Stimulated activated CD4-positive, alpha-beta T cell treated with anti-CD3 and anti-CD28 coated beads, Interleukin-4, amount 100 ng/mL, for 4 hours (primary cell): ENCODE results near the gene POLD2.

Source experiments
- DNase-seq, 2 experiments: peaks; one replicate each; pipeline ENCODE4 v3.0.0-alpha.2; 2020

Gene POLD2

GRCh38 chr7:44101303-44101965, 21.9 kb downstream of the POLD2 start:
- DNase-seq, result no peak

- no peak for DNase-seq
Observed at GRCh38 chr7:44100458-44101302, 22.7 kb downstream of the POLD2 start.

DNA sequence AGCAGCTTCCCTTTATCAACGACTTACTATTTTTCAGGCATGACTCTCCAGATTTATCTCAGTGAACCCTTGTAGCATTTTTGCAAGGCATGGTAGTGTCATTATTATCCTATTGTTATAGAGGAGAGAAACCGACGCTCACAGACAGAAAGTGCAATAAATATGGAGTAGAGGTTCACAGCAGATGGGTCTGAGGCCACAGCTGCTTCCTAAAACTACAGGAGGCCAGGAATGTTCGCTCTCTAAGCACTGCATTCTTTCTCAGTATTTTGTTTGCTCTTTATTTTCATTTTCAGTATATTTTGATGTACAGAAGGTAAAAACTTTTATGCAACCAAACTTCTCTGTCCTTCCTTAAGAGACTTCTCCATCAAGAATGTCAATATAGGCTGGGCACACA, 23.7 kb downstream of the POLD2 start:
- DNase-seq, result no peak

DNA sequence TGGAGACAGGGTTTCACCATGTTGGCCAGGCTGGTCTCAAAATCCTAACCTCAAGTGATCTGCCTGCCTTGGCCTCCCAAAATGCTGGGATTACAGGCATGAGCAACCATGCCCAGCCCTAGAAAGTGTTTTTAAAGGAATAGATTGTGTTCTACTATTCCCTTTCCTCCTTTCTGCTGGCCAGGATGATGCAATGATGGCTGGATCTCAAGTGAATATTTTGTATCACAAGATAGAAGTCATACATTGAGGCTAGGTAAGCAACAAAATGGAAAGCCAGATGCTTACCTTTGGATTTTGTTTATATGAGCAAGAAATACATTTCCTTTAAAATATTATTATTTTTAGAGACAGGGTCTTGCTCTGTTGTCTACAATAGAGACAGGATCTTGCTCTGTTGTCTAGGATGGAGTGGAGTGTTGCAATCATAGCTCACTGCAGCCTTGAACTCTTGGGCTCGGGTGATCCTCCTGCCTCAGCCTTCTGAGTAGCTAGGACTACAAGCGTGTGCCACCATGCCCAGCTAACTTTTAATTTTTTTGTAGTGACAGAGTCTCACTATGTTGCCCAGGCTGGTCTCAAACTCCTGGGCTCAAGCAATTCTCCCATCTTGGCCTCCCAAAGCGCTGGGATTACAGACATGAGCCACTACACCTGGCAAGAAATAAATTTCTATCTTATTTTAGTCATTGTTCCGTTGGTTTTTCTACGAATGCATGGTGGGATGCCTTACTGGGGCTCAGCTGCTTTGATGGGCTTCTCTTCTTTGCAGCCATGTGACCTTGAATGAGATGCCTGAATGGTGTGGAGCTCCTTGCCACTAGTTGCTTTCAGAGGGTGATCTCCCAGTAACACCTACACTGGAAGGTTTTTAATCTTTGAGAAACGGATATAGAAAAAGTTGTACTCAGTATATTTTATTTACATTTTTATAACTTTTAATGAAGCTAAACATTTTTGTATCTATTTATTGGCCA, 25.0 kb downstream of the POLD2 start:
- no peak for DNase-seq

- no peak for DNase-seq
Observed at GRCh38 chr7:44097064-44097932, 26.1 kb downstream of the POLD2 start.

- no peak for DNase-seq
Observed at GRCh38 chr7:44096326-44096881, 26.9 kb downstream of the POLD2 start.

DNA sequence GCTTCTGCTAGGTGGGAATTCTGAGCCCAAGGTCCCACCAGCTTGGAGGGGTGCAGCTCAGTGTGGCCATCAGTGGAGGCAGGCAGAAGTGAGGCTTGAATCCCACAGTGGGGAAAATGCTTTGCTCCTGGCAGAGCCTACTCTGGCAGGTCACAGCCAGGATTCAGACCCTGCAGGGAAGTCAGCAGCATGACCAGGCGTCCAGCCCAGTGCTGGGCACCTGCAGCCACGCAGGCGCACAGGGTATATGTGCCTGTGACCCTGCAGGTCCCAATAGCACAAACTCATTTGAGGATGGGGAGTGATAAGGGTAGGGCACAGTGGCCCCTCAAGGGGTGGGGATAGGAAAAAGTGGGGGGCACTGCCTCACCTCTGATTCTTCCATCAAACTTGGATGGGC, 27.6 kb downstream of the POLD2 start:
- no peak for DNase-seq

DNA sequence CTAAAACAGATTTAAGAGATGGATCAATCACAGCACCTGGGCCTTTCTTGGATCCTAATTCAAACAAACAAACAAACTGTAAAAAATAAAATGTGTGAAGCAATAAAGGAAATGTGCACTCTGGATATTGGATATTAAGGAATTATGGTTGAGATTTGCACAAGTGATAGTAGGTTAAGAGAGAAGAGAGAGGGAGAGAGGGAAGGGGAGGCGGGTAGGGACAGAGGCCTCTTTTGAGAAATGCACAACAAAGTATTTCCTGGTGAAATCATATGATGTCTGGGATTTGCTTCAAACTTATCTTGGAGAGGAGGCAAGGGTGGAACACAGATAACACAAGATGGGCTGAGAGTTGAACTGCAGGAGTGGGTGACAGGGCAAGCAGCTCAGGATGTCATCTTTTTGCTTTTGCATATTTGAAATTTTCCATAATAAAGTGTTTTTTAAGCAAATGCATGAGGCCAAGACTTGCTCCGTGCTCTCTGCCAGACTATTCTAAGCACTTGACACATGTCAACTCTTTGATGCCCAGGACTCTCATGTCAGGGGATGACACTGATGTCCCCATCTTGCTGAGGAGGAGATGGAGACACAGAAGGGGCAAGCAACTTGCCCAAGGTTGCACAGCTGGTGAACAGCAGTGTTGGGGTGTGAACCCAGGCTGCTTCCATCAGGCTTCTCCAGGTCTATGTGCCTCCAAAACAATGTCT, 28.3 kb downstream of the POLD2 start:
- no peak for DNase-seq

DNA sequence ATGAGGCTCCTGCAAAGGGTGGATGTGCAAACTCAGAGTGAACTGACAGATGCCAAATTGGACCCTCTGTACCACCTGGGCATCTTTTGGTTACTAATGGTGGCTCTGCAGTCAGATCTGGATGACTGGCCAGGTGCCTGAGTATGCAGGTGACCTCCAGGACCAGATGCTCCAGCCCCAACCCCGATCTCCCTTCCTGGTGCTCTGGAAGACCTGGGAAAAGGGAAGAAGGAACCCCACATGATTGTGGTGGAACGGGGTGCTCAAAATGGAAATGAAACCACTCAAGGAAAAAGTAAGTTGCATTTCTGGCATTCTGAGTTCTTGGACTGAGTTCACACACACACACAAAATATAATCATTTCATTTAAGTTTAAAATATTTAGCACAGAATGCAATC, 29.0 kb downstream of the POLD2 start:
- DNase-seq, result no peak

DNA sequence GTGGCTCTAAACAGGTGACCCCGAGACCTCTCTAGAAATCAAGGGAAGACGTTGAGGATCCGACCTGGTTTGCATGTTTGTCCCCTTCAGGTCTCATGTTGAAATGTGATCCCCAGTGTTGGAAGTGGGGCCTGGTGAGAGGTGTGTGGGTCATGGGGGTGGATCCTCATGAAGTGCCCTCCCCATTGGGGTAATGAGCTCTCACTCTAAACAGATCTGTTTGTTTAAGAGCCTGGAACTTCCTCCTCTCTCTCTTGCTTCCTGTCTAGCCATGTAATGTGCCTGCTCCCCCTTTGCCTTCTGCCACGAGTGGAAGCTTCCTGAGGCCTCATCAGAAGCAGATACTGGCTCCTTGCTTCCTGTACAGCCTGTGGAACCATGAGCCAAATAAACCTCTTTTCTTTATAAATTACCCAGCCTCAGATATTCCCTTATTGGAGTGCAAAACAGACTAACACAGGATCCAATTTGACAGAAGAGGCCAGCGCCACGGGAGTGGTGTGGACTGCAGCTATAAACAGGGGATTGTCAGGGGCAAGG, 30.2 kb downstream of the POLD2 start:
- DNase-seq, result no peak

DNA sequence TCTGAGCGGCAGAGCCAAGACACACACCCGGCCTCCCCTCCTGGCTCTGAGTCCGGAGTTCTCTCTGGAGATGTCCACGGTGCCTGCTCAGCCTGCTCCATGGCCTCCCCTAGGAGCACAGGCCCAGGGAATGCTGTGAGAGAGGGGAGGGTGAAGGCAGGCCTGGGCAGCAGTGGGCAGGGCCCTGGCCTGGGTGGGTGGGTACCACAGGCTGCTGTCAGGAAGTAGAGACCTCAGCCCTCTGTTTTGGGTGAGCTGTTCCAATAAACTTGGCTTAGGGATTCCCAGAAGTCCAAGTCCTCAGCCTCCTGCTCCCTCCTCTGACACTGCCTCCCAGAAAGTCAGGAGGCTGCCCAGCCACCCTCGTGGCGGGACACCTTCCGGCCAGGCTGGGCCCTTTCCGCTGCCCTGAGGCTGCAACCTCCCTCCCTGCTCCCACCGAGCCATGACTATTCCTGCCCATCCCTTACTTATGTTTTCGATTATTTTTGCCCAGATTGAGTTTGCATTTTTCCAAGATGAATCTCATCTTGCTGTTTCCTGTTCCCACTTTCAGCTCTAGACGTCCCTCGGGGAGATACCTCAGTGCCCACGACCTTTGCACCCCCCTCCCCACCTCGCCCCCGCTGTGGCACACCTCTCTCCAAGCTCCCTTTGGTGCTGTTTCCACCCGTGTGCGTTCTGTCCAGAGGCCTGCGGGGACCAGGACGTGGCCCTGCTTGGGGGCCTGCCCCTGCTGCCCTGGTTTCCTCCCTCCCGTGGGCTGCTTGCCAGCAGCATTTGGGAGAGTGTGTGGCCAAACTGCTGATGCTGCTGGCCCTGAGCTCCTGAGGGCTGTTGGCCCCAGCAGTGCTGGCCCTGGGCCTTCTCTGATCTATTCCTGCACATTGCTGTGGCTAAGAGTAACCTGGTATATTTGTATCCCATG, 35.2 kb downstream of the POLD2 start:
- DNase-seq, result no peak

DNA sequence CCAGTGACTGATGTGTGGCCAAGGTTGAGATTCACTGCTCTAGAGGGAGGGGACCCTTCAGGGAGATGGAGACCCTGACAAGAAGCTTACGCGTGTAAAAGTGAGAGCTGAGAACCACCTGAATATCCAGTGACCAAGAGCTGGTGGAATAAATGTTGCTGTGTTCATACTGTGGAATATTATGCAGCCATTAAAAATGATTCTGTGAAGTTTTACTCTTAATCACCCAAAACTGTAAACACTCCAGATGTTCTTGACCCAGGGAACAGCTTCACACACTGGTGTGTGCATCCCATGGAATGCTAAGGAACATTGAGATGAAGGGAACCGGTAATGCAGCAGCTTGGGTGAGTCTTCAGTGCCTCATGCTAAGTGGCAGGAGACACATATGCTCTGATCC, 36.7 kb downstream of the POLD2 start:
- no peak for DNase-seq

DNA sequence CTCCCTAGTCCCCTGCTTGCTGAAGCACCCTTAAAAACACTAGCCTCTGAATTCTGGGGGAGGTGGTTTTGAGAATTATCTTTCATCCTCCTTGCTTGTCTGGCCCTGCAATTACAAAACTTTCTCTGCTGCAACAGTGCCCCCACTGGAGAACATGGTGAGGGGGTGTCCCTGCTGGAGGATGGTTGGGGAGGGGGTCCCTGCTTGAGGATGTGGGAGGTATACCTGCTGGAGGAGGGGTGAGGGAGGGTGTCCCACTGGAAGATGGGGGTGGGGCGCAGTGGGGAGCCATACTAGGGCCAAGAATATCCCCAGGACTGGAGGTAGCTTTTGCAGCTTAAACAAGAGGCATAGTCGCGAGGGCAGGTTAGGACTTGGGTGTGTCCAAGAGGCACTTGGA, 37.8 kb downstream of the POLD2 start:
- DNase-seq, result no peak

- DNase-seq, result no peak
Observed at GRCh38 chr7:44084701-44085100, 38.6 kb downstream of the POLD2 start.

DNA sequence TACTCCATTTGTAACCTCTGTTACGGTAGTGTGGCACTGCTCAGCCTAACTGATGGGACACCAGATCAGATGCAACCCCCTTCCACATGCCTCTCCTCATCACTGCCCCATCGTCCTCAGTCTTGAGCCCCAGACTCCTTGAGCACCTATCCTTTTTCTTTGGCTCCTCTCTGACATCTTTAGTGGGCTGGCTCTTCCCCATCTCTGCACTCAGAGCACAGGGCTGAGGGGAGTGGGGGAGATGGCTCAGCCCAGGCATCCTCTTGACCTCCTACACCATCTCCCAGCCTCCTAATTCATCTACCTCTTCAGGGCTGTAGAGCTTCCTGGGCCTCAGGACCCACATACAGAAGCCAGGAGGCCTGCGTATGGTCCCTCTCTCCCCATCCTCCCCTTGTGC, 39.6 kb downstream of the POLD2 start:
- no peak for DNase-seq

DNA sequence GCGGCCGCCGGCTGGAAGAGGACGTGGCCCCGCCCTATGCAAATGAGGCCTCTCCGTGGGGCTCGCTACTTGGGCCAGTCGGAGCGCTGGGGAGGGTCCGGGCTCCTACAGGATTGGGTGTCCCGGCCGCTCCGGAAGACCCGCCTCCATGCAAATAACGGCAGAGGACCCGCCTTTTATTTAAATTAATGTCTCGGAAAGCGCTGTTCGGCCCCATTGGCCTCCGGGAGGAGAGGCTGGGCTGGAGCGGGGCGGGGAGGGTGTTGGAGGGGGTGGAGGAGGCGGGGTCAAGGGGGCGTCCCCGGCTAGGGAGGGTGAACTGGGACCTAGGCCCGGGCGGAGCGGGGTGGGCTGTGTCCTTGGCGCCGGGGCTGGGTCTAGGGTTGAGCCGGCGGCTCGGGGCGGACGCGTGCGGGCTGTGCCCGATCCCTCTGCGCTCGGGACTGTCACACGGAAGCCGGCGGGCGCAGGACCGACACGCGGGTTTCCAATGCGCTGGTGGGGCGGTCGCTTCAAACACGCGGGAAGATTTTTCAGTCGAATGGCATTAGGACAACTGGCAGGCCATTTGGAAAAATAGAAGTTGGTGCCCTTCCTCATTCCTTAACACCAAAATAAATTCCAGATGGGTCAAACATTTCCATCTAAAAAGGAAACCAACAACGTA, 40.7 kb downstream of the POLD2 start:
- DNase-seq, result peak; percentile 96 to 99

DNA sequence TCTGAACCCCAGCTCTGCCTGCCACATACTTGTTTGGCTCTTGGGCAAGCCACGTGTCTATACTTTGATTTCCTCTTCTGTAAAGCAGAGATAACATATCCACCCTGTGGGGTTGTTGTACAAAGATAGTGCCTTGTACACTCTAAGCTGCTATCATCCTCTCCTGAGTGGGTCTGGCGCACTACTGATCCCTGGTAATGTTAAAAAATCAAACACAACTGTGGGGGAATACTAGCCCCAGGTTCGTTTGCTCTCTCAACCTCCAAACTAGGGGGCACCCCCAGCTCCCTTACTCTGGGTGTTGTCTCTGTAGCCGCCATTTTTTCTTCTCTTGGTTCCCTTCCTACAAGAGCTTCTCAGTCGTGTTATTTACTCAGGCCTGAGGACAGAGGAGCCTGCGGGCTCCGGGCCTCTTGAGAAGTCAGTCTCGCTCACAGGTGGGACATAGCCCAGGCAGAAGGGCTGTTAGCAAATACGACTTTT, 42.0 kb downstream of the POLD2 start:
- peak in 1 of 2 experiments; percentile 15 for DNase-seq

DNA sequence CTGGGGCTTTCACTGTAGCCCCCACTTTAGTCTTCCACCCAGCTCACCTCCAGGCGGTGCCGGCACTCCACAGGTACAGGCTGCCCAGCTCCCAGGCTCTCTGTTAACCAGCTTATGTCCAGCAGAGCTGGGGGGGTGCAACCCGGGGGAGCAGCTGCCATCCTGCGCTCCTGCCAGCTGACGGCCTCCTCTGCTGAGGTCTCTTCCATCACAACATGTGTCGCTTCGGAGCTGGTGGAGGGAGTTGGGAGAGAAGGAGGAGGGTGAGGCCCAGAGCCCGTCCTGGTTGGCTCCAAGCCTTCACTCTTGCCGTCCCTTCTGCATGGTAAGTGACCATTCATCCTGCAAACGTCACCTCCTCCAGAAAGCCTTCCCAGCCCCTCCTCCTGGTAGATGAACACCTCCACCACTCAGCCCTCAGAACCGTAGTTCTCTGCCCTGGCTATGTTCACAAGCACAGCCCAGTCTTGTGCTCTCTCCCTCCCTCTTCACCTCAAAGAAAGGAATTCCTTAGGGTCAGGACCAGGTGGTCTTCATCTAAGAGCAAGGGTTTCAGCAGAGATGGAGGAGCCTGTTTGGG, 42.6 kb downstream of the POLD2 start:
- DNase-seq, result no peak

- no peak for DNase-seq
Observed at GRCh38 chr7:44080118-44080517, 43.2 kb downstream of the POLD2 start.
